GM23248 (cell line): Measurements from ENCODE around the gene SCGB1A1. TPM values are rescaled to one million over a fixed set of nuclear protein-coding genes. Genes with fewer than 3 reads are reported as not detected.
A peak's percentile ranks its signal among the peaks of the same experiment; 100 is the strongest.

Experiments
- DNase-seq: peaks from one replicate; pipeline ENCODE4 v3.0.0-alpha.2; 2015
- H2AFZ ChIP-seq: fragments of 200-600 bp; sonication (generic); 2 replicates; pipeline ENCODE4 v1.6.1; 2016; ENCODE audit warnings: antibody characterized with exemption
- H3F3A ChIP-seq: fragments of 200-600 bp; sonication (generic); 2 replicates; pipeline ENCODE4 v1.6.1; 2016; ENCODE audit warnings: mild to moderate bottlenecking, antibody characterized with exemption, mixed run types; ENCODE audit not compliant: insufficient read depth
- H3K27ac ChIP-seq: fragments of 200-600 bp; sonication (generic); 2 replicates; pipeline ENCODE4 v1.5.1; 2016; ENCODE audit warnings: mild to moderate bottlenecking
- H3K27me3 ChIP-seq: fragments of 200-600 bp; sonication (generic); replicated peaks from 2 replicates; pipeline ENCODE4 v1.6.1; 2016; ENCODE audit warnings: mild to moderate bottlenecking; ENCODE audit not compliant: insufficient read depth
- H3K36me3 ChIP-seq: fragments of 200-600 bp; sonication (generic); 2 replicates; pipeline ENCODE4 v1.6.1; 2016; ENCODE audit warnings: low read depth, mild to moderate bottlenecking
- H3K4me1 ChIP-seq: fragments of 200-600 bp; sonication (generic); 2 replicates; pipeline ENCODE4 v1.6.1; 2016; ENCODE audit warnings: mild to moderate bottlenecking; ENCODE audit not compliant: insufficient read depth
- H3K4me2 ChIP-seq: fragments of 200-600 bp; sonication (generic); one replicate; pipeline ENCODE4 v1.6.1; 2016; ENCODE audit warnings: mild to moderate bottlenecking; ENCODE audit not compliant: unreplicated experiment
- H3K4me3 ChIP-seq: fragments of 200-600 bp; sonication (generic); 2 replicates; pipeline ENCODE4 v1.5.1; 2016; ENCODE audit warnings: mild to moderate bottlenecking
- H3K79me2 ChIP-seq: fragments of 200-600 bp; sonication (generic); 2 replicates; pipeline ENCODE4 v1.6.1; 2016; ENCODE audit warnings: mild to moderate bottlenecking; ENCODE audit not compliant: insufficient read depth
- H3K9ac ChIP-seq: fragments of 200-600 bp; sonication (generic); 2 replicates; pipeline ENCODE4 v1.6.1; 2016; ENCODE audit warnings: mild to moderate bottlenecking
- H3K9me2 ChIP-seq: fragments of 200-600 bp; sonication (generic); 2 replicates; pipeline ENCODE4 v1.6.1; 2016; ENCODE audit warnings: mixed run types, mild to moderate bottlenecking, moderate library complexity; ENCODE audit not compliant: insufficient read depth
- H3K9me3 ChIP-seq: fragments of 200-600 bp; sonication (generic); one replicate; pipeline ENCODE4 v1.6.1; 2017; ENCODE audit warnings: low read depth
- H4K20me1 ChIP-seq: fragments of 200-600 bp; sonication (generic); 2 replicates; pipeline ENCODE4 v1.6.0; 2016; ENCODE audit not compliant: insufficient read depth
- EZH2 ChIP-seq: fragments of 200-600 bp; sonication (generic); IDR thresholded peaks from 2 replicates; pipeline ENCODE4 v1.6.1; 2018; ENCODE audit warnings: antibody characterized with exemption, mild to moderate bottlenecking; ENCODE audit not compliant: insufficient read depth, poor library complexity, severe bottlenecking
- EZH2phosphoT487 ChIP-seq: fragments of 200-600 bp; sonication (generic); IDR thresholded peaks from 2 replicates; pipeline ENCODE4 v1.6.1; 2018; ENCODE audit warnings: antibody characterized with exemption, moderate library complexity, mild to moderate bottlenecking, low read depth; ENCODE audit not compliant: insufficient read depth
- whole genome bisulfite sequencing, 2 experiments: methylation state at CpG; one replicate each; pipeline ENCODE4 v1.1.6; 2015 to 2017; ENCODE audit warnings: low lambda C conversion rate in 2 of 2, low coverage in 1 of 2; ENCODE audit errors: missing lambda C conversion rate in 2 of 2; 5-methylcytosine and 5-hydroxymethylcytosine counted together
- in situ Hi-C: fragments of 300-500 bp; cut with MboI; formaldehyde crosslinking; loops from 2 replicates; pipeline ENCODE4 v1.15.0; 2020
- polyA plus RNA-seq: library from polyadenylated mRNA; unstranded; fragments of >200 nt; fragmentation: Nextera tagmentation; extraction: Ambion mirVana; gene quantifications from 2 replicates; pipeline ENCODE4 v1.2.1, GENCODE V29; 2016
- total RNA-seq: library from RNA; depleted of rRNA; stranded (reverse); fragments of >200 nt; shearing (Covaris generic); gene quantifications from 2 replicates; pipeline ENCODE4 v1.2.3, GENCODE V29; 2014

SCGB1A1 gene
- total and polyA plus RNA-seq, 2 experiments from 2014 or later = not detected

DNA sequence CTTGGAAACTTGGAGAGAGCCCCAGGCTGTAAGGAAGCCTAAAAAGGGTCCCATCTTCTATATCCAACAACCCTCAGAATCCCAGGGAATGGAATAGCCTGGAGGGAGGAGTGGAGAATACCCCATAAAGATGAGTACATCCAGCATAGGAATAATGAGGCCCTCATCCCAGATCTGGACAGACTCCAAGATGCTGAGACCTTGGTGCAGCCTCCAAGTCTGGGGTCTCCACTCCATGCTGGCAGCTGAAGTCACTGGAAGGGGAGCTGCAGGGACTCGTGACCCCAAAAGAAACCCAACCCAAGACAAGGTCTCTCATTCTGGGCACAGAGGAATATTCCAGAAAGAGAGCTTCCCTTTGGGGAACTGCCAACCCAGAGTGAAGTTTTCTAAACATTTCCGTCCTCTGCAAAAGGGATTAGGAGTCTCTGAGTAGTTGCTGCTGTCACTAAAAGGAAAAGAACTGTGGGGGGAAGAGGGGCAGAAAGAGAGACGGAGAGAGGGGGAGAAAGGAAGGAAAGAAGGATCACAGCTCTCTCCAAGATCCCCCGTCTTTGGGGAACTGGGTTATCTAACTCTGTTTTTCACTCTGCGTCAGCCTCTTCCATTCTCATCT, 589 bp downstream of the SCGB1A1 start:
- Histone ChIP-seq H3K36me3 (no peaks in the 10 kb centered on the region), H3F3A (no peaks in the 10 kb centered on the region), H3K4me2 (no peak overlapping the region), H3K27ac (no peak overlapping the region), H3K27me3 (no peaks in the 10 kb centered on the region), H3K9me3 (no peaks in the 10 kb centered on the region), H3K9me2 (no peaks in the 10 kb centered on the region), H4K20me1 (no peaks in the 10 kb centered on the region), H3K4me3 (no peak overlapping the region), H3K9ac (no peak overlapping the region), H3K4me1 (no peaks in the 10 kb centered on the region), H2AFZ (0 out of 2 replicates have a peak overlapping the region, but pooled peaks have one; percentile 52), H3K79me2 (no peaks in the 10 kb centered on the region)
- no peak for TF ChIP-seq EZH2phosphoT487
- no peak for TF ChIP-seq EZH2
- WGBS, 2 experiments = 20 to 23% methylated on average over 5 of the region's 5 CpGs
- in situ Hi-C loops = no loop called here
- DNase-seq = no peak

GRCh38 chr11:62419943-62420342, 1.1 kb downstream of the SCGB1A1 start:
- TF ChIP-seq EZH2 = no peak
- no peak for TF ChIP-seq EZH2phosphoT487
- no peaks in the 10 kb centered on the region for H3F3A ChIP-seq
- no peaks in the 10 kb centered on the region for H3K79me2 ChIP-seq
- no peaks in the 10 kb centered on the region for H3K9me2 ChIP-seq
- in situ Hi-C loops = no loop called here
- no peak overlapping the region for H3K9ac ChIP-seq
- no peaks in the 10 kb centered on the region for H3K4me1 ChIP-seq
- no peak overlapping the region for H3K4me3 ChIP-seq
- 0 out of 2 replicates have a peak overlapping the region, but pooled peaks have one; percentile 52 for H2AFZ ChIP-seq
- no peaks in the 10 kb centered on the region for H3K36me3 ChIP-seq
- H3K4me2 ChIP-seq = no peak overlapping the region
- H3K27ac ChIP-seq = no peak overlapping the region
- DNase-seq = no peak
- WGBS, 2 experiments = 20 to 39% methylated on average over 1 of the region's 1 CpG
- no peaks in the 10 kb centered on the region for H4K20me1 ChIP-seq
- no peaks in the 10 kb centered on the region for H3K27me3 ChIP-seq
- H3K9me3 ChIP-seq = no peaks in the 10 kb centered on the region

DNA sequence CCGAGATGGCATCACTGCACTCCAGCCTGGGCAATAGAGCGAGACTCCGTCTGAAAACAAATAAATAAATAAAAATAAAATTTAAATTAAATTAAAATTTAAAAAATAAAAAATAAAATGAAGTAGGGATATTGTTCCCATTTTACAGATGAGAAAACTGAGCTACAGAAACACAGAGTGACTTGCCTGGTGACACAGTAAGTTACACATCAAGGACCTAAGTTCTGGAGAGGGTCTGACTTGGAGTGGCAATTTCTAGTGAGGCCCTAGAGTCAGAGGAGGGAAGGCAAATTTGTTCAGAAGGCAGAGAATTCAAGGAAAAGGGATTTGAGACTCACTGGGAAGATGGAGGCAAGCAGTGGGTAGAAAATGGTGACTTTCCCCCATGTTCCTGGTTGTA, 2.0 kb downstream of the SCGB1A1 start:
- 89 to 99% methylated on average over 3 of the region's 3 CpGs for WGBS, 2 experiments

GRCh38 chr11:62421996-62422395, 3.2 kb downstream of the SCGB1A1 start:
- Histone ChIP-seq H3K4me3 (no peak overlapping the region), H3K79me2 (no peaks in the 10 kb centered on the region), H4K20me1 (no peaks in the 10 kb centered on the region), H3K4me2 (no peak overlapping the region), H3F3A (peaks cover 8% of the 10 kb centered on the region), H3K9ac (no peak overlapping the region), H3K9me2 (no peaks in the 10 kb centered on the region), H3K9me3 (no peaks in the 10 kb centered on the region), H3K4me1 (peaks cover 9% of the 10 kb centered on the region), H3K27me3 (no peaks in the 10 kb centered on the region), H3K36me3 (no peaks in the 10 kb centered on the region), H2AFZ (no peak overlapping the region), H3K27ac (no peak overlapping the region)
- in situ Hi-C loops = no loop called here
- WGBS, 2 experiments = 30 to 37% methylated on average over 7 of the region's 7 CpGs
- no peak for DNase-seq
- TF ChIP-seq EZH2phosphoT487 (no peak), EZH2 (no peak)

More for the DNA sequence above, 2.0 kb downstream of the SCGB1A1 start:
- H4K20me1 ChIP-seq = no peaks in the 10 kb centered on the region
- H3K79me2 ChIP-seq = no peaks in the 10 kb centered on the region
- H3F3A ChIP-seq = no peaks in the 10 kb centered on the region
- TF ChIP-seq EZH2 (no peak), EZH2phosphoT487 (no peak)
- no peak overlapping the region for H3K4me3 ChIP-seq
- H3K4me1 ChIP-seq = no peaks in the 10 kb centered on the region
- H3K9me2 ChIP-seq = no peaks in the 10 kb centered on the region
- H3K36me3 ChIP-seq = no peaks in the 10 kb centered on the region
- no peak overlapping the region for H2AFZ ChIP-seq
- H3K9me3 ChIP-seq = no peaks in the 10 kb centered on the region
- H3K4me2 ChIP-seq = no peak overlapping the region
- H3K27me3 ChIP-seq = no peaks in the 10 kb centered on the region
- DNase-seq = no peak
- H3K9ac ChIP-seq = no peak overlapping the region
- no peak overlapping the region for H3K27ac ChIP-seq
- in situ Hi-C loops = no loop called here

GRCh38 chr11:62423012-62423411, 4.2 kb downstream of the SCGB1A1 start:
- no peaks in the 10 kb centered on the region for H3K36me3 ChIP-seq
- no peak overlapping the region for H3K4me2 ChIP-seq
- H4K20me1 ChIP-seq = no peaks in the 10 kb centered on the region
- TF ChIP-seq EZH2 = no peak
- H3K4me3 ChIP-seq = no peak overlapping the region
- no peaks in the 10 kb centered on the region for H3K9me3 ChIP-seq
- no peaks in the 10 kb centered on the region for H3K9me2 ChIP-seq
- H3K27ac ChIP-seq = no peak overlapping the region
- peaks cover 17% of the 10 kb centered on the region for H3F3A ChIP-seq
- no peak overlapping the region for H3K9ac ChIP-seq
- H2AFZ ChIP-seq = no peak overlapping the region
- no peak for DNase-seq
- no peaks in the 10 kb centered on the region for H3K79me2 ChIP-seq
- 89 to 90% methylated on average over 4 of the region's 4 CpGs for WGBS, 2 experiments
- in situ Hi-C loops = no loop called here
- H3K4me1 ChIP-seq = peaks cover 18% of the 10 kb centered on the region
- H3K27me3 ChIP-seq = no peaks in the 10 kb centered on the region
